GM13976 (cell line): ENCODE measurements around the gene KCNV2.

ENCODE experiments used
- DNase-seq: peaks from one replicate; pipeline ENCODE4 v3.0.0; 2012; ENCODE audit warnings: low spot score
- in situ Hi-C: fragments of 300-500 bp; cut with MboI; formaldehyde crosslinking; loops from one replicate; pipeline ENCODE4 v1.12.0; 2022; ENCODE audit warnings: low sequenced_read_pairs, mixed read lengths, inconsistent platforms; ENCODE audit not compliant: unreplicated experiment
- TF ChIP-seq, protein P1 (sequence below): IDR thresholded peaks from 2 replicates; pipeline ENCODE4 v1.5.1; 2012; ENCODE audit warnings: borderline replicate concordance, mild to moderate bottlenecking; ENCODE audit not compliant: insufficient read depth; ENCODE audit errors: extremely low read depth, missing control alignments, control extremely low read depth

The KCNV2 gene

DNA sequence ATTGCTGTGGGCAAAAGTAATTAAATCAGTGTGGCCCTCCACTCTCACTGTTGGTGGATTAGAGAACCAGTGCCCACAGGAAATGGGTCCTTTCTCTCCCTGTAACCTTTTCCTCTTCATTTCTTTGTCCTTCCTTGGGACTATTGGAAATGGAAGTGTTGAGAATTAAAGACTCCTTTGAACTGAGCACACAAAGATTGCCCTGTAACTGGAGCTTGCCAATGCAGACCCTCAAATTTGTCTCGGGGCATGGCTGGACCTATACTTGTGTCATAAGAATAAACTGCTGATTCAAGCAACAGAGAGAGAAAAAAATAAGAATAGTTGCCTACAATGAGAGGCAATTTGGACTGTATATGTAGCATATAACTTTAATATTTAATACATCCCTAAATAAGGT, 13.7 kb downstream of the KCNV2 start:
- TF ChIP-seq, protein P1, sequence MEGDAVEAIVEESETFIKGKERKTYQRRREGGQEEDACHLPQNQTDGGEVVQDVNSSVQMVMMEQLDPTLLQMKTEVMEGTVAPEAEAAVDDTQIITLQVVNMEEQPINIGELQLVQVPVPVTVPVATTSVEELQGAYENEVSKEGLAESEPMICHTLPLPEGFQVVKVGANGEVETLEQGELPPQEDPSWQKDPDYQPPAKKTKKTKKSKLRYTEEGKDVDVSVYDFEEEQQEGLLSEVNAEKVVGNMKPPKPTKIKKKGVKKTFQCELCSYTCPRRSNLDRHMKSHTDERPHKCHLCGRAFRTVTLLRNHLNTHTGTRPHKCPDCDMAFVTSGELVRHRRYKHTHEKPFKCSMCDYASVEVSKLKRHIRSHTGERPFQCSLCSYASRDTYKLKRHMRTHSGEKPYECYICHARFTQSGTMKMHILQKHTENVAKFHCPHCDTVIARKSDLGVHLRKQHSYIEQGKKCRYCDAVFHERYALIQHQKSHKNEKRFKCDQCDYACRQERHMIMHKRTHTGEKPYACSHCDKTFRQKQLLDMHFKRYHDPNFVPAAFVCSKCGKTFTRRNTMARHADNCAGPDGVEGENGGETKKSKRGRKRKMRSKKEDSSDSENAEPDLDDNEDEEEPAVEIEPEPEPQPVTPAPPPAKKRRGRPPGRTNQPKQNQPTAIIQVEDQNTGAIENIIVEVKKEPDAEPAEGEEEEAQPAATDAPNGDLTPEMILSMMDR = no peak
- no peak for DNase-seq
- in situ Hi-C loops = no loop called here

DNA sequence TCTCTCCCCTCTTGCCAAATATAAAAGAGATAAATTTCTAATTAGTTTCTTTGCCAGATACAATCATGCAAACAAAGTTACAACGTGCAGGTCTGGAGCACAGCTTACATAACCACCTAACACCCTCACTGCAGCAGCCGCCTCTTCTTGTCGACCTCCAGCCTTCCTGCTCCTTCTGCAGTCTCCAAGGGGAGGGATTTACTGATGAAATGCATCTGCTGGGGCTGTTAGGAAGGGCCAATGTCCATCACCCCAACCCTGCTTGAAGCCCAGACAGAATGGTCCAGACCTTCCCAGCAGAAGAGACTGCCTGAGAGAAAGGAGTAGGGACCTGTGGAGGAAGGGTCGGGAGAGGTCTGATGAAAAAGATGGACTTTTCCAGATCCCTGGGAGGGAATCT, 15.2 kb downstream of the KCNV2 start:
- in situ Hi-C loops = no loop called here
- TF ChIP-seq, protein P1 = no peak

DNA sequence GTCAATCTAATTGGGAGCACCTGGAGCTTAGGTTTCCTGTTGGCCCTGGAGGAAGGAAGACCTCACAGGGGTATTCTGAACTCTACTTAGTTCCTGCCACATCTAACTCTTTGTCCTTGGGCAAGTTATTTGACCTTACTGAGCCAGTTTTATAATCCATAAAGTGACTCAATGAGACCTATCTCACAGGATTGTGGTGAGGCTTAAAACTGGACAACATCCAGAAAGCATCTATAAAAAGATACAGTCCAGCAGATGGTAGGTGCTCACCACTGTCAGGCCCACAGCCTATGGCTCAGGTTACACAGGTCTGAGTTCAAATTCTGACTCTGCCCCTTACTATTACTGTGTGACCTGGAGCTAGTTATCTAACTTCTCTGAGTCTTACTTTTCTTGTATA, 23.3 kb downstream of the KCNV2 start:
- in situ Hi-C loops = no loop called here
- TF ChIP-seq, protein P1 = no peak
- no peak for DNase-seq

More for the DNA sequence above, 15.2 kb downstream of the KCNV2 start:
- DNase-seq = no peak

DNA sequence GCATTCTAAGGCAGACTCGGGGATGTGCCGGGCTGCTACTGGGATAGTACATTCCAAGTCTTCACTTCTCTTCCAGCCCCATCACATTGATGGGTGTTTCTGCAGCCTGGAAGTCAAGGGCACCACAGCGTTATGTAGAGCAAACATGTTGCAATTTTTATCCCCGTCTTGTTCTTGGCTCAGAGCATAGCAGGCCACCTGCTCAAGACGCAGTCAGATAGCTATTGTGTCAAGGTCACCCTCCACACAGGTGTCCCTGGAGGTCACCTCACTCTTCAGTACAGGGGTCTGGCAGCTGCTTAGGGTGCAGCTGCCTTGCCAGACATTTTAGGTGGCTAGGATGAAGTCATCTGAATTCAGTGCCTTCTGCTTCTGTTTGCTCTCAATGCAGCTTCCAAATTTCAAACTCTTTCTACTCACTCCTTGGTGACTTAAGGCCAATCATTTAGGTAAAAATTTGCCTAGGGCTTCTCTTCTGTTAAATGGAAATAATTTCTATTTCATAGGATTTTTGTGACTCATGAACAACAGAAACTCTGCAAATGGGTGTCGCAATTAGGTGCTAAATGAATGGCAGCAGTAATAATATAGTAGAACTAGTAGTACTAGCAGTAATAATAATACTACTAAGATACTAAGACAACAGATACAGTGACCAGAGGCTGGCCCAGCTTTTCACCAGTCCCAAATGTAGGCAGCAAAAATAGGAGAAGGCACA, 24.3 kb downstream of the KCNV2 start:
- no peak for DNase-seq
- TF ChIP-seq, protein P1 = no peak
- in situ Hi-C loops = no loop called here

DNA sequence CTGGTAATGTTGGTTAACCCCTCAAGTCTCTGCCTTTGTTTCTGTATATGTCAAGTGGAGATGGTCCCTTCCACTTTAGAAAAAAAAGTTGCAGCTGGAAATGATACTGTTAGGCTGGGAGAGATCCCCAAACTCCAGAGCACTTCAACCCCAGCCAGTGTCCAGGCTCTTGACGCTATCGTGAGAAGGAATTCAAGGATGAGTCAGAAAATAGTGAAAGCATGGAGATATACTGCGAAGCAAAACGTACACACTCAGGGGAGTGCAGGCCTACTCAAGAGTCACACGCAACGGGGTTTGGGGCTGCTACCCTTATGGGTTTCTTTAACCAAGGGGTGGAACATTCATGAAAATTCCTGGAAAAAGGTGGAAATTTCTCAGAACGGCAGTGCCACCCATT, 24.9 kb downstream of the KCNV2 start:
- no peak for DNase-seq
- in situ Hi-C loops = no loop called here
- TF ChIP-seq, protein P1 = no peak

DNA sequence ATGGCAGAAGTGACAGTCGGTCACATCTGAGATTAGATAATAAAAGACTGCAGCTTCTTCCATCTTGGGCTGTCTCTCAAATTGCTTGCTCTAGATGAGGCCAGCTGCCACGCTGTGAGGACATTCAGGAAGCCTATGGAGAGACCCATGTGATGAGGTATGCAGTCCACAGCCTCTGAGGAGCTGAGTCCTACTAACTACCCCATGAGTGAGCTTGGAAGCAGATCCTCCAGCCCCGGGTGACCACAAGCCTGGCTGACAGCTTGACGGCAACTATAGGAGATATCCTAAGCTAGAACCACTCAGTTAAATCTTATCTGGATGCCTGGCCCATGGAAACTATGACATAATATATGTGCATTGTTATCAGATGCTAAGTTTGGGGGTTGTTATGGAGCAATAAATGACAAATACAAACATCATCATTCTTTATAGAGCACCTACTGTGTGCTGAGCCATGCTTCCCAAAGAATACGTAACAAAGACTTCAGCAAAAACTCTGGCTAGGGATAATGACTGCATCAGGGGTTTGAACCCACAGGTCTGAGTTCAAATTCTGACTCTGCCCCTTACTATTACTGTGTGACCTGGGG, 26.7 kb downstream of the KCNV2 start:
- TF ChIP-seq, protein P1 = no peak
- DNase-seq = no peak
- in situ Hi-C loops = no loop called here
